Measurements from ENCODE around the gene MPZL2. TPM values are rescaled to one million over a fixed set of nuclear protein-coding genes. Genes with fewer than 3 reads are reported as not detected.
A peak's percentile ranks its signal among the peaks of the same experiment; 100 is the strongest.

MPZL2 gene
- total and polyA plus RNA-seq, 9 donors, result 0.40 to 6.9 (median 0.88) TPM

GRCh38 chr11:118223570-118223969 lies 40.5 kb downstream of the MPZL2 start:
- Histone ChIP-seq H3K27ac (ENCODE audit: low read length) (no peak overlapping the region), H3K4me3 (ENCODE audit: low read length) (peak overlapping the region; percentile 1), H3K36me3 (ENCODE audit: control insufficient read depth, insufficient read depth, low read length) (no peaks in the 10 kb centered on the region), H3K27me3 (ENCODE audit: control insufficient read depth, insufficient read depth, low read length) (peaks cover 21% of the 10 kb centered on the region), H3K9me3 (replicated peaks; ENCODE audit: control insufficient read depth, low read depth, low read length) (no peaks in the 10 kb centered on the region), H3K4me1 (ENCODE audit: control insufficient read depth, insufficient read depth, low read length) (no peaks in the 10 kb centered on the region)
- WGBS (ENCODE audit: insufficient coverage), result no CpG with 5 or more reads among the region's 2 CpGs
- no peak for DNase-seq

GRCh38 chr11:118222437-118222836 lies 41.7 kb downstream of the MPZL2 start:
- no peaks in the 10 kb centered on the region for H3K4me1 ChIP-seq (ENCODE audit: control insufficient read depth, insufficient read depth, low read length)
- H3K4me3 ChIP-seq (ENCODE audit: low read length), result no peak overlapping the region
- DNase-seq, result no peak
- no peaks in the 10 kb centered on the region for H3K9me3 ChIP-seq (replicated peaks; ENCODE audit: control insufficient read depth, low read depth, low read length)
- peaks cover 23% of the 10 kb centered on the region for H3K27me3 ChIP-seq (ENCODE audit: control insufficient read depth, insufficient read depth, low read length)
- no peak overlapping the region for H3K27ac ChIP-seq (ENCODE audit: low read length)
- H3K36me3 ChIP-seq (ENCODE audit: control insufficient read depth, insufficient read depth, low read length), result no peaks in the 10 kb centered on the region
- WGBS (ENCODE audit: insufficient coverage), result 76% methylated on average over 2 of the region's 4 CpGs

- no peaks in the 10 kb centered on the region for H3K4me1 ChIP-seq (ENCODE audit: control insufficient read depth, insufficient read depth, low read length)
- H3K27ac ChIP-seq (ENCODE audit: low read length), result no peak overlapping the region
- H3K27me3 ChIP-seq (ENCODE audit: control insufficient read depth, insufficient read depth, low read length), result peaks cover 23% of the 10 kb centered on the region
- H3K9me3 ChIP-seq (replicated peaks; ENCODE audit: control insufficient read depth, low read depth, low read length), result no peaks in the 10 kb centered on the region
- no peak overlapping the region for H3K4me3 ChIP-seq (ENCODE audit: low read length)
- no peaks in the 10 kb centered on the region for H3K36me3 ChIP-seq (ENCODE audit: control insufficient read depth, insufficient read depth, low read length)
- no peak for DNase-seq
- 67% methylated on average over 5 of the region's 5 CpGs for WGBS (ENCODE audit: insufficient coverage)
Measured at GRCh38 chr11:118221419-118221818, 42.7 kb downstream of the MPZL2 start.

GRCh38 chr11:118219732-118220131 lies 44.4 kb downstream of the MPZL2 start:
- WGBS (ENCODE audit: insufficient coverage), result 100% methylated on average over 1 of the region's 1 CpG
- no peak for DNase-seq
- peaks cover 24% of the 10 kb centered on the region for H3K27me3 ChIP-seq (ENCODE audit: control insufficient read depth, insufficient read depth, low read length)
- H3K36me3 ChIP-seq (ENCODE audit: control insufficient read depth, insufficient read depth, low read length), result no peaks in the 10 kb centered on the region
- H3K9me3 ChIP-seq (replicated peaks; ENCODE audit: control insufficient read depth, low read depth, low read length), result no peaks in the 10 kb centered on the region
- H3K4me3 ChIP-seq (ENCODE audit: low read length), result no peak overlapping the region
- no peak overlapping the region for H3K27ac ChIP-seq (ENCODE audit: low read length)
- no peaks in the 10 kb centered on the region for H3K4me1 ChIP-seq (ENCODE audit: control insufficient read depth, insufficient read depth, low read length)

GRCh38 chr11:118219244-118219643 lies 44.9 kb downstream of the MPZL2 start:
- Histone ChIP-seq H3K9me3 (replicated peaks; ENCODE audit: control insufficient read depth, low read depth, low read length) (no peaks in the 10 kb centered on the region), H3K27ac (ENCODE audit: low read length) (no peak overlapping the region), H3K4me1 (ENCODE audit: control insufficient read depth, insufficient read depth, low read length) (no peaks in the 10 kb centered on the region), H3K27me3 (ENCODE audit: control insufficient read depth, insufficient read depth, low read length) (peaks cover 23% of the 10 kb centered on the region), H3K36me3 (ENCODE audit: control insufficient read depth, insufficient read depth, low read length) (no peaks in the 10 kb centered on the region), H3K4me3 (ENCODE audit: low read length) (no peak overlapping the region)
- no peak for DNase-seq

GRCh38 chr11:118217575-118217974 lies 46.5 kb downstream of the MPZL2 start:
- H3K36me3 ChIP-seq (ENCODE audit: control insufficient read depth, insufficient read depth, low read length), result no peaks in the 10 kb centered on the region
- H3K9me3 ChIP-seq (replicated peaks; ENCODE audit: control insufficient read depth, low read depth, low read length), result no peaks in the 10 kb centered on the region
- H3K27me3 ChIP-seq (ENCODE audit: control insufficient read depth, insufficient read depth, low read length), result peaks cover 20% of the 10 kb centered on the region
- no CpG with 5 or more reads among the region's 3 CpGs for WGBS (ENCODE audit: insufficient coverage)
- H3K4me3 ChIP-seq (ENCODE audit: low read length), result no peak overlapping the region
- no peak overlapping the region for H3K27ac ChIP-seq (ENCODE audit: low read length)
- no peaks in the 10 kb centered on the region for H3K4me1 ChIP-seq (ENCODE audit: control insufficient read depth, insufficient read depth, low read length)
- no peak for DNase-seq

GRCh38 chr11:118216621-118217481 lies 47.2 kb downstream of the MPZL2 start:
- no peak for DNase-seq
- H3K4me3 ChIP-seq (ENCODE audit: low read length), result no peak overlapping the region
- H3K36me3 ChIP-seq (ENCODE audit: control insufficient read depth, insufficient read depth, low read length), result no peaks in the 10 kb centered on the region
- no peak overlapping the region for H3K27ac ChIP-seq (ENCODE audit: low read length)
- H3K4me1 ChIP-seq (ENCODE audit: control insufficient read depth, insufficient read depth, low read length), result no peaks in the 10 kb centered on the region
- whole genome bisulfite sequencing (ENCODE audit: insufficient coverage), result 82% methylated on average over 7 of the region's 11 CpGs
- H3K9me3 ChIP-seq (replicated peaks; ENCODE audit: control insufficient read depth, low read depth, low read length), result no peaks in the 10 kb centered on the region
- peaks cover 18% of the 10 kb centered on the region for H3K27me3 ChIP-seq (ENCODE audit: control insufficient read depth, insufficient read depth, low read length)

GRCh38 chr11:118215765-118216164 lies 48.3 kb downstream of the MPZL2 start:
- peaks cover 14% of the 10 kb centered on the region for H3K27me3 ChIP-seq (ENCODE audit: control insufficient read depth, insufficient read depth, low read length)
- DNase-seq, result no peak
- no CpG with 5 or more reads among the region's 7 CpGs for WGBS (ENCODE audit: insufficient coverage)
- H3K4me1 ChIP-seq (ENCODE audit: control insufficient read depth, insufficient read depth, low read length), result no peaks in the 10 kb centered on the region
- no peaks in the 10 kb centered on the region for H3K36me3 ChIP-seq (ENCODE audit: control insufficient read depth, insufficient read depth, low read length)
- no peak overlapping the region for H3K4me3 ChIP-seq (ENCODE audit: low read length)
- H3K27ac ChIP-seq (ENCODE audit: low read length), result no peak overlapping the region
- H3K9me3 ChIP-seq (replicated peaks; ENCODE audit: control insufficient read depth, low read depth, low read length), result no peaks in the 10 kb centered on the region

- H3K9me3 ChIP-seq (replicated peaks; ENCODE audit: control insufficient read depth, low read depth, low read length), result no peaks in the 10 kb centered on the region
- H3K4me3 ChIP-seq (ENCODE audit: low read length), result no peak overlapping the region
- peaks cover 12% of the 10 kb centered on the region for H3K27me3 ChIP-seq (ENCODE audit: control insufficient read depth, insufficient read depth, low read length)
- no peaks in the 10 kb centered on the region for H3K4me1 ChIP-seq (ENCODE audit: control insufficient read depth, insufficient read depth, low read length)
- DNase-seq, result no peak
- no CpG with 5 or more reads among the region's 3 CpGs for WGBS (ENCODE audit: insufficient coverage)
- H3K27ac ChIP-seq (ENCODE audit: low read length), result no peak overlapping the region
- H3K36me3 ChIP-seq (ENCODE audit: control insufficient read depth, insufficient read depth, low read length), result no peaks in the 10 kb centered on the region
Measured at GRCh38 chr11:118215262-118215661, 48.8 kb downstream of the MPZL2 start.

GRCh38 chr11:118214210-118214914 lies 49.7 kb downstream of the MPZL2 start:
- Histone ChIP-seq H3K4me3 (ENCODE audit: low read length) (no peak overlapping the region), H3K36me3 (ENCODE audit: control insufficient read depth, insufficient read depth, low read length) (no peaks in the 10 kb centered on the region), H3K27me3 (ENCODE audit: control insufficient read depth, insufficient read depth, low read length) (peaks cover 10% of the 10 kb centered on the region), H3K9me3 (replicated peaks; ENCODE audit: control insufficient read depth, low read depth, low read length) (no peaks in the 10 kb centered on the region), H3K27ac (ENCODE audit: low read length) (no peak overlapping the region), H3K4me1 (ENCODE audit: control insufficient read depth, insufficient read depth, low read length) (no peaks in the 10 kb centered on the region)
- 66% methylated on average over 4 of the region's 6 CpGs for WGBS (ENCODE audit: insufficient coverage)
- DNase-seq, result peak; percentile 74
